MM.1S (cell line): ENCODE measurements around the gene DRD1.

Experiments used
- CTCF ChIP-seq: fragments of 300-600 bp; sonication (generic); IDR thresholded peaks from 2 replicates; pipeline ENCODE4 v1.5.1; 2016; ENCODE audit warnings: antibody characterized with exemption, low read length, mixed read lengths
- EZH2 ChIP-seq: fragments of 300-600 bp; sonication (generic); optimal IDR thresholded peaks from 2 replicates; pipeline ENCODE3; 2017; ENCODE audit warnings: low read depth, mild to moderate bottlenecking, antibody characterized with exemption, low read length, mixed read lengths

GRCh38 chr5:175461370-175461769 lies 17.4 kb upstream of the DRD1 start:
- TF ChIP-seq CTCF (no peak), EZH2 (no peak)
